Peyer's patch (tissue), 4 donors: ENCODE data around the gene KHDRBS1.

Source experiments
- POLR2A ChIP-seq, 2 donors: fragments of 450-650 bp; IDR thresholded peaks; one replicate each; pipeline ENCODE4 v1.5.1; 2017; ENCODE audit warnings: antibody characterized with exemption in 2 of 2, mild to moderate bottlenecking in 2 of 2, moderate library complexity in 2 of 2
- TF ChIP-seq, protein P1 (sequence below), 6 experiments: fragments of 450-650 bp in 4 of 6; fragments of 200-600 bp in 2 of 6; sonication (generic) in 1 of 6; IDR thresholded peaks; one replicate each; pipeline ENCODE4 v1.5.1; 2017 to 2019; ENCODE audit warnings: antibody characterized with exemption in 6 of 6, mild to moderate bottlenecking in 3 of 6, moderate library complexity in 1 of 6

DNA sequence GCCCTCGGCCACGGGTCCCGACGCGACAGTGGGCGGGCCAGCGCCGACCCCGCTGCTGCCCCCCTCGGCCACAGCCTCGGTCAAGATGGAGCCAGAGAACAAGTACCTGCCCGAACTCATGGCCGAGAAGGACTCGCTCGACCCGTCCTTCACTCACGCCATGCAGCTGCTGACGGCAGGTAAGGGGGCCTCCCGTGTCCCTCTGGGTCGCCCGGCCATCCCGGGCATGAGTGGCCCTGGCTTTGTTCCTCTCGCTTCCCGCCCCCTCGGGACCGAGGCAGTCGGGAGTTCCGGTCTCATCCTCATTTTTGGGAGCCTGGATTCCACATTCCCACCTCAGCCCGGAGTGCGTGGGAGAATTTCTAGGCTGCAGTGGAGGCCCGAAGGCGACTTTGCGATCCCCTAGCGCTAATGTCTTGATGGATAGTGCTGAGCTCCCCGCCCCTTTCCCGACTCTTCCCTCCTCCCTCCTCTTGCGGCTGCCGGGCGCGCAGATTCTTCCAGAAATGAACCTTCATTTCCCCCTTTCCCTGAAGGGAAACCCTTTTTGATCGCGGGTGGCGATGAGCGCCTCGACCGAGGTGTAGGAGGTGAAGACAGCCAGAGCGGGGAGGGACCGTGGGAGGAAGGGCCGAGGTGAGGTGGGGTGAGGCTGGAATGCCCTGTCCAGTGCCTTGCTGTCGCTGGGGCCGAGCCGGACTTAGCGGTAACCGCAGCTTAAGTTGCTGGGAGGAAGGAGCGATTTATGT lies 705 bp downstream of the KHDRBS1 start:
- TF ChIP-seq, protein P1, sequence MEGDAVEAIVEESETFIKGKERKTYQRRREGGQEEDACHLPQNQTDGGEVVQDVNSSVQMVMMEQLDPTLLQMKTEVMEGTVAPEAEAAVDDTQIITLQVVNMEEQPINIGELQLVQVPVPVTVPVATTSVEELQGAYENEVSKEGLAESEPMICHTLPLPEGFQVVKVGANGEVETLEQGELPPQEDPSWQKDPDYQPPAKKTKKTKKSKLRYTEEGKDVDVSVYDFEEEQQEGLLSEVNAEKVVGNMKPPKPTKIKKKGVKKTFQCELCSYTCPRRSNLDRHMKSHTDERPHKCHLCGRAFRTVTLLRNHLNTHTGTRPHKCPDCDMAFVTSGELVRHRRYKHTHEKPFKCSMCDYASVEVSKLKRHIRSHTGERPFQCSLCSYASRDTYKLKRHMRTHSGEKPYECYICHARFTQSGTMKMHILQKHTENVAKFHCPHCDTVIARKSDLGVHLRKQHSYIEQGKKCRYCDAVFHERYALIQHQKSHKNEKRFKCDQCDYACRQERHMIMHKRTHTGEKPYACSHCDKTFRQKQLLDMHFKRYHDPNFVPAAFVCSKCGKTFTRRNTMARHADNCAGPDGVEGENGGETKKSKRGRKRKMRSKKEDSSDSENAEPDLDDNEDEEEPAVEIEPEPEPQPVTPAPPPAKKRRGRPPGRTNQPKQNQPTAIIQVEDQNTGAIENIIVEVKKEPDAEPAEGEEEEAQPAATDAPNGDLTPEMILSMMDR (IDR thresholded peaks at IDR 0.05): no peak
- no peak for TF ChIP-seq POLR2A (IDR thresholded peaks at IDR 0.05)
